LHCN-M2 (cell line): ENCODE measurements around the gene CHST13. TPM values are rescaled to one million over a fixed set of nuclear protein-coding genes. Genes with fewer than 3 reads are reported as not detected.
A peak's percentile ranks its signal among the peaks of the same experiment; 100 is the strongest.

ENCODE experiments used
- DNase-seq: peaks from one replicate; pipeline ENCODE4 v3.0.0-alpha.2; 2012; ENCODE audit warnings: low read depth
- total RNA-seq: library from RNA; depleted of rRNA; stranded (reverse); fragments of >200 nt; gene quantifications from 2 replicates; pipeline ENCODE4 v1.2.3, GENCODE V29; 2014

Gene CHST13
- total RNA-seq, 1 experiment from 2014 or later, result not detected

DNA sequence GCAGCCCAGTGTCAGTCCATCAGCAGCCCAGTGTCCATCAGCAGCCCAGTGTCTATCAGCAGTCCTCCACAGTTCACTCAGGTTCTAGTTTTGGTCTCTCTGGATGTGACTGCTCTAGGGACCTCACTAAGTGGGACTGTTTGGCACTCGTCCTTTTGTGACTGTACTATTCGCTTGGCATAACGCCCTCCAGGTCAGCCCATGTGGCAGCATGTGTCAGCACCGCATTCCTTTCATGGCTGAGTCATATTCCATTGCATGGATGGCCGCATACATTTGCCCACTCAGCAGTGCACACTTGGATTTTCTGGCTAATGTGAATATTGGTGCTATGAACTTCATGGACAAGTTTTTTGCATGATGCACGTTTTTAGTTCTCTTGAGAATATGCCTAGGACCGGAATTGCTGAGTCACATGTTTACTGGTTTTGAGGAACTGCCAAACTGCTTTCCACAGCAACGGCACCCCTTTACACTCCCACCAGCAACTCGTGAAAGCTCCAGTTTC is 16.4 kb downstream of the CHST13 start:
- DNase-seq, result peak; percentile 92

DNA sequence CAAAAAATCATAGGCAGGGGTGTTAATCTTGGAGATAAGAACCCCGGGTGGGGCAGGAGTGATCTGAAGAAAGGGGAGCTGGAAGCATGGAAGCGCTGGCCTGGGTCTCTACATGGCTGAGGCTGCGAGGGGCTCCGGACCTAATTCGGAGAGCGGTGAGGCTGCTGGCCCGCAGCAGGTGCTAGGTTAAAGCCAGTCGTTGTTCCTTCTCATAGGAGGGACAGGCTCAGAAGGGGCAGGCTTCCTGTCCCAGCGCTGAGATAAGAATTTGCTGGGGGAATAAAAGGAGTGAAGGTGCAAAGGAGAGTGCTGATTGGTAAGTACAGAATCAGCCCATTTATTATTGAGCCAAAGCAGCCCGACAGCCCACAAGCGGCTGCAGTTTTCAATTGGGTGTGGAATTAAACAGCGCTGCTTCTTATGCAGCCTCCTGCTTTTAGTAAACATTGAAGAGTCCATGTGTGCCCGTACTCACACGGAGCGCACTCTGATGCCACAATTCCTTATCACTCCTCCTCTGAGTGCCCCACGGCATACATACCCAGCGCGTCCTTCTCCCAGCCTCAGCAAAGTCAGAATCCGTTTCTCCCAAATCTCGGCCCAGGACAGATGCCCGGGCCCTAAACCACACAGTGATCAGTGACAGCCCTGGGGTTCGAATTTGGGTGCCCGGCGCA is 17.1 kb downstream of the CHST13 start:
- no peak for DNase-seq

DNA sequence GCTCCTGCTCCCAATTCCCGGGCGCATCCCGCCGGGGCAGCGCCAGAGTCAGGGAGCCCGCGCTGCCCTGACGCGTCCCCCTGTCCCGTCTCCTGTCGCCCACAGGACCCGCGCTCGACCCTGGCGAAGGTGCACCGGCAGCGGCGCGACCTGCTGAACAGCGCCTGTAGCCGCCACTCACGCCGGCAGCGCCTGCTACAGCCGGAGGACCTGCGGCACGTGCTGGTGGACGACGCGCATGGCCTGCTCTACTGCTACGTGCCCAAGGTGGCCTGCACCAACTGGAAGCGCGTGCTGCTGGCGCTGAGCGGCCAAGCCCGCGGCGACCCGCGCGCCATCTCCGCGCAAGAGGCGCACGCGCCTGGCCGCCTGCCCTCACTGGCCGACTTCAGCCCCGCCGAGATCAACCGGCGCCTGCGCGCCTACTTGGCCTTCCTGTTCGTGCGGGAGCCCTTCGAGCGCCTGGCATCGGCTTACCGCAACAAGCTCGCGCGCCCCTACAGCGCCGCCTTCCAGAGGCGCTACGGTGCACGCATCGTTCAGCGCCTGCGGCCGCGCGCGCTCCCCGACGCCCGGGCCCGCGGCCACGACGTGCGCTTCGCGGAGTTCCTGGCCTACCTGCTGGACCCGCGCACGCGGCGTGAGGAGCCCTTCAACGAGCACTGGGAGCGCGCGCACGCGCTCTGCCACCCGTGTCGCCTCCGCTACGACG is 17.8 kb downstream of the CHST13 start:
- DNase-seq, result no peak

DNA sequence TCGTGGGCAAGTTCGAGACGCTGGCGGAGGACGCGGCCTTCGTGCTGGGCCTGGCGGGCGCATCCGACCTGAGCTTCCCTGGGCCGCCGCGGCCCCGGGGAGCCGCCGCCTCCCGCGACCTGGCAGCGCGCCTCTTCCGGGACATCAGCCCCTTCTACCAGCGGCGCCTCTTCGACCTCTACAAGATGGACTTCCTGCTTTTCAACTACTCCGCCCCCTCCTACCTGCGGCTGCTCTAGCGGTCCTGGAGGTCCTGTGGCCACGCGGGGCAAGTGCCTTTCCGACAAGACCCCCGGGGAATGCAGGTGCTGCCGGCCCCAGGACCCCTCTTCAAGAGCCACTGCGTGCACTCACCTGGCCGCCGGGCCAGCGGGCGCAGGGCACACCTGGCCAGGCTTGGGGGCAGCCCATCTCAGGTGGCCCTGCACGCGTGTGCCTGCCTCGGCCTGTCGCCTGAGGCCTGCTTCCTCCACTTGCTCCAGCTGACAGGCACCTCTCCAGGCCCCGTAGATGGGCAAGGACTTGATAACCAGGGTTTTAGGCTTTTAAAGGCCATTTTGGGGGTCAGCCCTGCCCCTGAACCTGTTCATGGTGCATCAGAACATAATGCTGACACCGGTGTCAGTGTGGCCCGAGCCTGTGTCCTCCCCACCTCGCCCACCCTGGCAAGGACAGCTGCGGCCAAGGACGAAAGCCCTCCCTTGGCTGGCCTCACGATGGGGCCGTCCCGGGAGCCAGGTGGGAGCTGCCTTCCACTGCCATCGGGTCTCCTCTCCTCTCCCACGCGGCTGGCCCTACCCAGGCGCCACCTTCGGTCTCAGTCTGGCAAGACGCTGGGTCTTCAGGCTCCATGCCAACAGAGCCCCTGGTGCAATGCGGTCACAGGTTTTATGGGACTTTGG is 18.6 kb downstream of the CHST13 start:
- no peak for DNase-seq

DNA sequence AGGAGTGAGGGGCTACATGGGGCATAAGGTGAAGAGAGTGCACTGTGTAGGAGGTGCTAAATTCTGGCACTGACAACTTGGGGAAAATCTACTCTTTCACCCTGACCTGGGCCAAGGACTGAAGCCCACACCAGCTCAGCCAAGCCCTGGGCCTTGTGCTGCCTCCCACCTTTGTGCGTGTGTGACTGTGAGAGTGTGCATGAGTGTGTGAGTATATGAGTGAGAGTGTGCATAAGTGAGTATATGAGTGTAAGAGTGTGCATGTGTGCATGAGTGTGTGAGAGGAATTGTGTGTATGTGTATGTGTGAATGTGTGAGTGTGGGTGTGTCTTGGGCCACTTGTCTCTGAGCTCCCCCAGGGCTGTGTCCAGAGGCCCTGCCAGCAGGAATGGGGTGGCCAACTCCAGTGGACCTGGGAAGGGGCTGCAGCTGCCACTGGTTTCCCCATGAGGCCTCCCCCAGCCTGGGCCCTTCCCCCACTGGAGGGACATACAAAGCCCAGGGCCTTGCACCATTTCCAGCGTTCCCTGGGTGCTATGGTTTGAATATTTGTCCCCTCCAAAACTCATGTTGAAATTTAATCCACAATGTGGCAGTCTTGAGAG is 19.6 kb downstream of the CHST13 start:
- no peak for DNase-seq

DNA sequence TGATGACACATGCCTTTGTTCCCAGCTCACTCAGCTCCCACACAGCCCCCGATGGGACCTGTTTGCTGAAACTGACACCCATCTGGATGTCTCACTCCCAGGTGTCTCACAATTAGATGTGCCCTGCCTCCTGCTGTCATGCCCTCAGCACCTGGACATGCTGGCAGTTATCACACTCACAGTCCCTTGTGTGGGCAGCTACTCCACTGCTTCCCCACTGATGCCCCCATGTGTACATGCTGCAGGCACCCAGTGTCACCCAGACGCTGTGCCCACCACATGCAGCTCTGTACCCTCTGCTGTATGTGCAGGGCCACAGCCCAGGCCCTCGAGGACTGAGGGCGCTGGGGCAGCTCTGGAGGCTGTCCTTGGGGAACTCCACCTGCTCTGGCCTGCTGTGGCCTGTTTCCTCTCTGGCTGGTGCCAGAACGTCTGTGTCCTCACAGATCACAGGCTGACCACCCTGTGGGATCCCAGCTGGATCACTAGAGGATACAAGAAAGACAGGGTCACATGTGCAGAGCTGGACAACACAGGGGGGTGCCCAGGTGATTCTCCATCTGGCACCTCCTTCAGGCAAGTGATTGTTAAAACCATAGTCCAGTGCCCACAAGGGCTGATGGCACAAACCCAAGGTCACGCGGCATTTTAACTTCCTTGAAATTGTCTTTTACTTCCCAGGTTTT is 20.8 kb downstream of the CHST13 start:
- no peak for DNase-seq

DNA sequence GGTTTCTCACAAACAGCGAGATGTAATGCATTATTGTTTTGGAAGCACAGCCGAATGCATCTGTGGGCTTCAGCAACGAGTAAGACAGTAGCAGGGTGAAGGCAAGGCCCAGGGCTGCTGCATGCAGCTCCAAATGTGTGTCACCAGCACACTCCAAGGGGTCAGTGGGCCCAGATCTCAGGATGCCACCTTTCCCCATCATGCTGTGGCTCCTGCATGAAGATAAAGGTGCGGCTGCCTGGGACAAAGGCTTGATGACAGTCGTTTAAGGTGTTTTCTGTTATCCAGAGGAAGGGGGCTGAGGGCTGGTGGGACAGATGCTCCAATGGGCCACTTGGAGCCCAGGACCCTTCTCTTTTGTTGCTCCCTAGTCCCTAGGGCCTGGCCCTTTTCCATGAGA is 21.6 kb downstream of the CHST13 start:
- no peak for DNase-seq

DNA sequence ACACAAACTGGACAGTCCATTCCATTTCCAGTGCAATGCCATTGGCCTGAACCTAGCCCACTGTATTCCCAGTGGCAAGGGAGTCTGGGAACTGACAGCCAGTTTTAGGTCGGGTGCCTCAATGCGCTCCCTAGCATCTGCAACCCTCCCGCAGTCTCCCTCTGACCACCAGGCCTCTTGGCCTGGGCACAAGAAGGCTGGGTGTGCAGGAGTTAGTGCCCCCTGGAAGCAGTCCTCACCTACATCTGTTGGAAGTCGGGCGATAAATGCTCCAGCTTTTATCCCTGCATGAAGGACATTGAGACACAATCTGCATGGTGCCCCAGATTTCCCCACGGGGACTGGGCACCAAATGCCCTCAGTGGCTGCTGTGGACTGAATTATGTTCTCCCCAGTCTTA is 22.1 kb downstream of the CHST13 start:
- DNase-seq, result no peak

DNA sequence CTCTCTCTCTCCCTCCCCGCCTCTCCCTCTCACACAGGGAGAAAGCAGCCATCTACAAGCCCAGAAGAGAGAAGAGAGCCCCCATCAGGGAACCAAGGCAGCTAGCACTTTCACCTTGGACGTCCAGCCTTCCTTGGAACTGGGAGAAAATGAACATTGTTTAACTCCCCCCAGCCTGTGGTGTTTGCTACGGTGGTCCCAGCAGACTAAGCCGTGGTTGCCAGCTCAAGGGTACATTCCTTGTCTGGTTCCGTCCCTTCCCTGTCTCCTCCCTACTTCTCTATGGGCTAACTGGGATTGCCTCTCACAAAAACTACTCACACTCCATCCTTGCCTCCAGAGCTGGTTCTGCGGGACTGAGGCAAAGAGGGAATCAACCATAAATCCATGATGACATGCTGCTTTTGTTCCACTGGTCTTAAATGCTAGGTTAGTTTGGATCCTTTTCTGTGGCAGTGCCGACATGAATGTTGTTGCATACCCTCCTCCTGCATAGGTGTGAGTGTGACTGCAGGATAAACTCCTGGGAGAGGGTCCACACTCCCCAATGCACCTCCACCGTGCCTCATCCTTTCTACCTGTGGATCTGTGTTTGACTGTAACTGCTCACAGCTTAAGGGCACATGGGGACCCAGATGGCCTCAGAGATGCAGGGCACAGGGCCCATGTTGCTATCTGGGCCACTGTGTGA is 22.7 kb downstream of the CHST13 start:
- no peak for DNase-seq

DNA sequence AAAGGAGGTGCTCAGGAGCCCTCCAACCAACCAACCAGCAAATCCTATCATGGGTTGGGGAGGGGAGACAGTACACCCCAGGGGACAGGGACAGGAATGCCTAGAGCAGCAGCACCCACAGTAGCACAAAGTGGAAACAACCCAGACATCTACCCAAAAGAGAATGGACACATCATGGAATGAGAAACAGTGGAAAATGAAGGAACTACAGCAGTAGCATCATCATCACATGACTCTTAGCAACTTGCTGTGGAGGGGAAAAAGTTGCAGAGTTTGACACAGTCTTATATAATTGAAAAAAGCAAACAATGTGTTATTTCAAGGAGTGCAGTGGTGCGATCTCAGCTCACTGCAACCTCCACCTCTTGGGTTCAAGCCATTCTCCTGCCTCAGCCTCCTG is 23.8 kb downstream of the CHST13 start:
- no peak for DNase-seq

DNA sequence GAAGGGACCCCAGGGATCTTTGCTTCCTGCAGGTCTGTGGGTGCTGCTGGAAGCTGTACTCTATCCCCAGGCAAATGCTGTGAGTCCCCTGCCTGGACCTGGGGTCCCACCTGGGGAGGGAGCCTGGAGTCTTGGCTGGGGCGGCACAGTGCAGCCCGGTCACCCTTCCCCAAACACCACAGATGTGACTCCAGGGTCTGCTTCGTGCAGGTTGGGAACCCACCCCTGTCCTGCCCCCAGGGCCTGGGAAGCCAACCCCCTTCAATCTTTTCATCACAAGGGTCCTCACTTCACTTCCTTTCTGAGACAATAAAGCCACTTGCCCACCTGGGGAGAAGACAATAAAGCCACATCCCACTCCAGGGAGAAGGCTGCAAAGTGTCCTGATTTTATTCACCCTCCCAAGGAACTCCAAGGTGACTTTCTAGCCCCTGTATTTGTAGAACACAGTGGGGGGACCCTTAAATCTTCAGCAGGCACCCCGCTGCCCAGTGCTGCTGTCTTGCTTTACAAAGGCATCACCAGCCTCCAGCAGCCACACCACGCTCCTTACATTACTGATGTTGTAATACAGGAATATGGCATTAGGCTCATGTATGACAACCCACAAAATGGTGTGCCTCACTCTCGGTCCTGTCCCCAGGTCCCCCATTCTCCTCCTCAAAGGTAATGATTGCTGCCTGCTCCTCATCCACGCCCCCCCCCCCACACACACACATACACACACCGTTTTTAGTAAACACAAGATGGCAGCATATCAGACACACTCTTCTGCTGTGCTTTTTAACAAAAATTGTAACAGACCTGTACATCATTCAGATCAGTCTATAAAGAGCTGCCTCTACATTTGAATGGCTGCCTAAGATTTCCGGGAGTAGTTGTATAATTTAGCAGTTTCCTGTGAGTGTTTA is 24.9 kb downstream of the CHST13 start:
- DNase-seq, result no peak

DNA sequence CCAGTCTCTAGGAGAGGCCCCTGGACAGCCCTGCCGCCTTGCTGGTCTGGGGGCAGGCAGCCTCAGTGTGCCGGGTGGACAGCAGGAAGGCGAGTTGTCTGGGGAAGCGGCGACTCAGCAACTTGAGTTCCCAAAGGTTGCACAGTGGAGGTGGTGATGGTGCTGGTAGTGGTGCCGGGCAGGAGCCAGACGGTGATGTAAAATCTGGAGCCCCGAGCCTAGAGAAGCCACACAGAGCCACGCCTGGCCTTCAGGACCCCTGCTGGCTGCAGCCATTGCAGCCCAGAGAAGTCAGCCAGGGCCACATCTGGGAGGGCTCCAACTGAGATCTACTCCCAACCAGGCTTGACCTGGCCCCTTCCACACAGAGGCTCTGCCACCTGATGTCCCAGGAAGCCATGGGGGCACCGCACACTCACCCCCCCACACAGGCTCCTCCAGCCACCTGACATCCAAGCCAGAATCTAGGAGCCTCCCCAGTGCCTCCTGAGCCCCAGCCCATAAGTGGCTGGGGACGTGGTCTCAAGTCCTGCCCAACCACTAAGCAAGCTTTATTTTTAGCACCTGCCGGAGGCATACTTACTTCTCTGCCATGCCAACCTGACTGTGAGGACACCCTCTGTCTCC is 26.0 kb downstream of the CHST13 start:
- no peak for DNase-seq

DNA sequence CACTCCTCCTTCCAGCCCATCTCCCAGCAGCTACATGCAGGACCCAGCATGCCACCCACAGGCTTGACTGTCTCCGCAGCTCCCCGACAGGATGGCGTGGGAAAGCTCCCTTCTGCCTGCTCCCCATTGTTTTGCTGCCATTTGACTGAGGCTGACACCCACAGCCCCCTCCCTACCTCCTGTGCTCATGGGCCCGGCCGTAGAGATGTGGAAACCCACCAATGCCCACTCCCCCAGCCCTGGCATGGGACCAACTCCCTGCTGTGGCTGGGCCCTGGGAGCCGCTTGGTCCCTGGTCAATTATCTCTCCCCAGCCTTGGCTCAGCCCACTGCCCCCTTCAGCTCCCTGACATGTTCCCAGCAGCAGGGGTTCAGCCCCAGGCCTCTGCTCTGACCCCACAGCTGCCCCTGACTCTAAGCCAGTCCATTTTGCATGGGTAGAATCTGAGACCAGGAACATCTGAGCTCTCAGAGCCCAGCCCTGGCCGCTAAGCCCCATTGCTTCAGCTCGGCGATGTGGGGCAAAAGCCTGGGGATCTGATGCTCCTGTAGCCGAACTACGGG is 26.6 kb downstream of the CHST13 start:
- no peak for DNase-seq

DNA sequence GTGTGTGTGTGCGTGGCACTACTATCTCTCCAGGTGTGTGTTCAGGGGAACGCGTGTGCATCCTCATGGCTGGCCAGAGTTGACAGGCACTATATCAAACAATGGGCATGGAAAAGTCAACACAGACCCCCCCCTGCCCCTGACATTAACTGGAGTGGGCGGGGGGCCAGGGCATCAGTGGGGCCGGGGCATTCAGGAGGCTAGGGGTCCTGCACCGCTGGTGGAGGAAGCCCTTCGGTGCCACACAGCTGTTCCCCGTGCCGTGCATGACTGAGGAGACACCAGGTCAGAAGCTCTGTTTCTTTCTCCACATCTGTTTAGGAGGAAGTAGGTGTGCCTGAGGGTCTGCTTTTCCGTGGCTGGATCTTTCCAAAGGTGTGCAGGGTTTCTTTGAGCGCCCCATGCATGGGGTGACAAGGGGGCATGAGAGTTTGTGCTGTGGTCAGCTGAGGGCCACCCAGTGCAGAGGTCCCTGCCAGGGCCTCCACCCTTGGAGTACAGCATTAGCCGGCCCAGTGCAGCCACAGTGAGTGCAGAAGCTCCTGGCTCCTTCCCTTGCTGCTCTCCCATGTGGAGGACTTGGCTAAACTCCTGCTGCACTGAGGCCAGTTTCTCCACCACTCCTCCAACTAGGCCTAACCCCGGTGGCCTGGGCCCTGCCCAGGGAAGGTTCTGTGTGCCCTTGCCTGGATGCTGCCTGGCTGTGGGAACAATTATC is 27.3 kb downstream of the CHST13 start:
- no peak for DNase-seq

DNA sequence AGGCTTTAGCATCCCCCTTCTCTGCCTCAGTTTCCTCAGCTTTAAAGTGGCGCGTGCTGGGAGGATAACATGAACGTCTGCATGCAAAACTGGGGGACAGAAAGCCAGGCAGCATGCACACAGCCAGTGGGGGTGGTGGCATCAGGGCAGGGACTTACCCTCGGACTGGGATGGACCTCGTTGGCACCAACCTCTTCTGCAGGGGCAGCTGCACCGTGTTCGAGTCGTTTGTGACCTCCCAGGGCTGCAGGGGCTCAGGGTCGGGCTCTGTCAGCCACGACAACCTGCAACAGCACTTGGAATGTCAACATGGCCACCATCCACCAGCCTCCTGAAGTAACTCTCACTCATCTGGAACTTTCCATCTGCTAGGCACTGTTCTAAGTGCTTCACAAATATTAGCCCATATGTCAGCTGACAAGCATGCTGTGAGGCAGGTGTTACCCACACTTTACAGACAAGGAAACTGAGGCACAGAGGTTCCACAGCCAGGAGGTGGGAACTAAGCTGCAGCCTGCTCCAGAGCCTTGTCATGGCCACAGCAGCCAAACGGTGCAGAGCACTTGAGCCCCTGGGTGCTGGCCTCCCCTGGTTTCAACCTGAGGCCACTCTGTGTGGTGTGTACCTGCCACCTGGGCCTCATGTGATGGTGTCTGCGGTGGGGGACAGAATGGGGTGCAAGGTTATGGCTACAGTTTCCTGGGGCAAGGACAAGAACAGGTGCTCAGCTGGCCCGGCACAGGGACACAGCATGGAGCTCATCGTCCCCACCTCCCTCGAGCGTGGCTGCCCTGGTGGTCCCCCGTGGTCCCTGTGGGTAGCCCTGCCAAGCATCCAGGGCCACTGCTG is 28.1 kb downstream of the CHST13 start:
- no peak for DNase-seq

DNA sequence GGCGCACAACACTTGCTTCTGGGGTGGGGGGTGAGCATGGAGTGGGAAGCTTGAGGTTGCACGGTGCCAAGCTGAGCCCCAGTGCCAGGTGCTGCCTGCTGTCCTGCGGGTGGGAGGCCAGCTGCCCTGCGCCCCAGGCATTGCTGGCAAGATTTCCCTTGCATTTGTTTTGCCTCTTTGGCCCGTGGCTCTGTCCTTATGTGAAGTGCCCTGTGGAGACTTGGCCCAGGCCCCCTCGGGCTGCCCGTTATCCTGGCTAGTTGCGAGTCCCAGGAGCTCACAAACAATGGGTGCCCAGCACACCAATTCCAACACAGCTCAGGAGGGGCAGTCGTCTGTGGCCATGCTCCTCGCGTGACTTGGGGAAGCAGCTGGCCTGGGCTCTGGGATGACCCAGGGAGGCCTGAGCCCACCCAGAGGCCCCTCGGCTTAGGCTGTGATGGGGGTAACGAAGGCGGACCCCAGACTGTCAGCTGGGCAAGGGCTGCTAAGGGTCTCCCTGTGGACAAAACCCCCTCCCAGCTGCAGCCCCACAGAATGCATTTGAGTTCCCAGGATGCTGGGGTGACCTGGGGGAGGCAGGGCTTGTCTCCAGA is 28.8 kb downstream of the CHST13 start:
- DNase-seq, result no peak
